ENCODE measurements around the gene RNF114. TPM values are rescaled to one million over a fixed set of nuclear protein-coding genes. Genes with fewer than 3 reads are reported as not detected.

Gene RNF114
- total RNA-seq, 1 donor from 2014 or later, result 138 TPM

DNA sequence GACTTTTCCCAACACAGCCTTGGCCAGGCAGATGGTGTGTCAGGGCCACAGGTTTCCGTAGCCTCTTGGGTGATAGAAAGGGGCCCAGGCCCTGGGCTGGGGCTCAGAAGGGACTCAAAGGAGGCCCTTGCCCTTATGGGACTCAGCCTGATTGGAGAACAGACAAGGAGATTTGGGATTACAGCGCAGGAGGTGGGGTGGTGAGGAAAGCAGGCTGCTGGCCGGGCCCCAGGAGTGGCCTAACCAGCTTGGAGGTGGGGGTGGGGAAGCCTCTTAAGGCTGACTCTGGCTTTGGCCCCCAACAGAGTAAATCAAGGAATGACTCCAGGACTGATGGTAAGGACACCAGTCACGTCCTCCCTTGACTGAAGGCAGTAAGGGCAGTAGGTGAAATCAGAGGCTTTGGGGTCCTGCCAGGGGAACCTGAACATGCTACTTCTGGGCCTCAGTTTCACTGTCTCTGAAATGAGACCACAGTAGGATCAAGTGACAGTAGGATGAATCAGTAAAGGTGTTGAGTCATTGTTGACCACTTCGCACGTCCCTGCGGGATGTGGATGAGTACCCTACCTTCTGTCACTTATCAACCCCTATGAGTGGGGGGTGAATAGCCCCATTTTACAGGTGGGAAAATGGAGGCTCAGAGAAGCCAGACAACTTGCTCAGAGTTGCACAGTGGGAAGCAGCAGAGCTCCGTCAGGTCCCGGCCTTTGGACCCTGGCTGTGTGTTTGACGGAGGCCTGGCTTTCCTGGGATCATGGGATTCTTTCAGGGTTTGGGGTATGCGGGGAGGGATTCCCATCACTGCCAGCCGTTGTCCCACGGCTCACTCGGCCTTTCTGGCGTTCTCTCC is 51.0 kb downstream of the RNF114 start:
- Histone ChIP-seq H3K4me3 (ENCODE audit: low read depth, low read length) (no peak overlapping the region), H3K36me3 (ENCODE audit: control insufficient read depth, insufficient read depth, low read length) (no peaks in the 10 kb centered on the region), H3K27me3 (ENCODE audit: control insufficient read depth, insufficient read depth, low read length) (peaks cover 2% of the 10 kb centered on the region)
- TF ChIP-seq CTCF (IDR thresholded peaks at IDR 0.05; ENCODE audit: insufficient read depth, low read length, poor library complexity, severe bottlenecking), result no peak
- no peak for DNase-seq (ENCODE audit: low read depth)

DNA sequence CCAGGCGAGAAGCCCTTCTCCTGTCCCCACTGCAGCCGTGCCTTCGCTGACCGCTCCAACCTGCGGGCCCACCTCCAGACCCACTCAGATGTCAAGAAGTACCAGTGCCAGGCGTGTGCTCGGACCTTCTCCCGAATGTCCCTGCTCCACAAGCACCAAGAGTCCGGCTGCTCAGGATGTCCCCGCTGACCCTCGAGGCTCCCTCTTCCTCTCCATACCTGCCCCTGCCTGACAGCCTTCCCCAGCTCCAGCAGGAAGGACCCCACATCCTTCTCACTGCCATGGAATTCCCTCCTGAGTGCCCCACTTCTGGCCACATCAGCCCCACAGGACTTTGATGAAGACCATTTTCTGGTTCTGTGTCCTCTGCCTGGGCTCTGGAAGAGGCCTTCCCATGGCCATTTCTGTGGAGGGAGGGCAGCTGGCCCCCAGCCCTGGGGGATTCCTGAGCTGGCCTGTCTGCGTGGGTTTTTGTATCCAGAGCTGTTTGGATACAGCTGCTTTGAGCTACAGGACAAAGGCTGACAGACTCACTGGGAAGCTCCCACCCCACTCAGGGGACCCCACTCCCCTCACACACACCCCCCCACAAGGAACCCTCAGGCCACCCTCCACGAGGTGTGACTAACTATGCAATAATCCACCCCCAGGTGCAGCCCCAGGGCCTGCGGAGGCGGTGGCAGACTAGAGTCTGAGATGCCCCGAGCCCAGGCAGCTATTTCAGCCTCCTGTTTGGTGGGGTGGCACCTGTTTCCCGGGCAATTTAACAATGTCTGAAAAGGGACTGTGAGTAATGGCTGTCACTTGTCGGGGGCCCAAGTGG is 51.9 kb downstream of the RNF114 start:
- no peak for DNase-seq (ENCODE audit: low read depth)
- Histone ChIP-seq H3K27me3 (ENCODE audit: control insufficient read depth, insufficient read depth, low read length) (no peaks in the 10 kb centered on the region), H3K36me3 (ENCODE audit: control insufficient read depth, insufficient read depth, low read length) (no peaks in the 10 kb centered on the region), H3K4me3 (ENCODE audit: low read depth, low read length) (no peak overlapping the region)
- no peak for TF ChIP-seq CTCF (IDR thresholded peaks at IDR 0.05; ENCODE audit: insufficient read depth, low read length, poor library complexity, severe bottlenecking)

GRCh38 chr20:49989234-49990065 is 53.3 kb downstream of the RNF114 start:
- TF ChIP-seq CTCF (IDR thresholded peaks at IDR 0.05; ENCODE audit: insufficient read depth, low read length, poor library complexity, severe bottlenecking), result no peak
- DNase-seq (ENCODE audit: low read depth), result no peak
- Histone ChIP-seq H3K36me3 (ENCODE audit: control insufficient read depth, insufficient read depth, low read length) (no peaks in the 10 kb centered on the region), H3K27me3 (ENCODE audit: control insufficient read depth, insufficient read depth, low read length) (no peaks in the 10 kb centered on the region), H3K4me3 (ENCODE audit: low read depth, low read length) (no peak overlapping the region)

DNA sequence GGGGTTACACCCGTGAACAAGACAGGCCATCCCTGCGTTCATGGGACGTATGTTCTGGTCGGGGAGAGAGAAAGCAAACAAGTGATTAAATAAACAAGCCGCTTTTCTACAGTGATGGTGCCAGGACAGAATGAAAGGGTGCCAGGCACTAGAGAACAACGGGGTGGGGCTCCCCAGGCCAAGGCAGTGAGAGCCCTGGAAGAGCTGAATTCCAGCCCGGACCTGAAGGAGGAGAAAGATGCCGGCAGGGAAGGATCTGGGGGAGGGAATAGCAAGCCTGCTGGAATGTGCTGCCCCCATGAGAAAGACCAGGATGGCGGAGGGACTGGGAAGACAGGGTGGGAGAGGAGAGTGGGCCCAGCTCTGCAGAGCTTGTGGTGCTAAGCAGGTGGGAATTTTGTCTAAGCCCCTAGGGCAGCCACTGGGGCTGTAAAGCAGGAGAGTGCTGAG is 54.1 kb downstream of the RNF114 start:
- no peak for DNase-seq (ENCODE audit: low read depth)
- TF ChIP-seq CTCF (IDR thresholded peaks at IDR 0.05; ENCODE audit: insufficient read depth, low read length, poor library complexity, severe bottlenecking), result no peak
- no peak overlapping the region for H3K4me3 ChIP-seq (ENCODE audit: low read depth, low read length)
- H3K27me3 ChIP-seq (ENCODE audit: control insufficient read depth, insufficient read depth, low read length), result no peaks in the 10 kb centered on the region
- no peaks in the 10 kb centered on the region for H3K36me3 ChIP-seq (ENCODE audit: control insufficient read depth, insufficient read depth, low read length)

DNA sequence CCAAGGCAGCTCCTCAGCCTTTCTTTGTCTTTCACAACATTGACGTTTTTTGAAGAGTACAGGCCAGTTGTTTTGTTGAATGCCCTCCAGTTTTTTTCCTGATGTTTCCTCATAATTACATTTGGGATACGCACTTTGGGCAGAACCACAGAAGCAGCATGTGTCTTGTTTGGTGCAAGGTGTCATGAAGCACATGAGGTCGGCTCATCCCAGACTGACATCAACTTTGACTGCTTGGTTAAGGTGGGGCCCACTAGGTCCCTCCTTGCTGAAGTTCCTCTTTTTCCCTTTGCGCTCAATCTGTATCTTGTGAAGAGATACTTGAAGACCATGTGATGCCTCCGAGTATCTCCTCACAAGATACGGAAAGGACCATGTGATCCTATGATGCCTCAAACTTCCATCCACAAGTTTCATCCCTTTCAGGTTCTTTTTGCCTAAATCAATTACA is 57.1 kb downstream of the RNF114 start:
- no peaks in the 10 kb centered on the region for H3K27me3 ChIP-seq (ENCODE audit: control insufficient read depth, insufficient read depth, low read length)
- no peaks in the 10 kb centered on the region for H3K36me3 ChIP-seq (ENCODE audit: control insufficient read depth, insufficient read depth, low read length)
- no peak overlapping the region for H3K4me3 ChIP-seq (ENCODE audit: low read depth, low read length)
- no peak for DNase-seq (ENCODE audit: low read depth)
- TF ChIP-seq CTCF (IDR thresholded peaks at IDR 0.05; ENCODE audit: insufficient read depth, low read length, poor library complexity, severe bottlenecking), result no peak

All from kidney epithelial cell (primary cell).